ENCODE data around the gene XPO4. TPM values are rescaled to one million over a fixed set of nuclear protein-coding genes. Genes with fewer than 3 reads are reported as not detected.

XPO4 gene
- total RNA-seq, 1 donor from 2014 or later = 24.7 TPM

DNA sequence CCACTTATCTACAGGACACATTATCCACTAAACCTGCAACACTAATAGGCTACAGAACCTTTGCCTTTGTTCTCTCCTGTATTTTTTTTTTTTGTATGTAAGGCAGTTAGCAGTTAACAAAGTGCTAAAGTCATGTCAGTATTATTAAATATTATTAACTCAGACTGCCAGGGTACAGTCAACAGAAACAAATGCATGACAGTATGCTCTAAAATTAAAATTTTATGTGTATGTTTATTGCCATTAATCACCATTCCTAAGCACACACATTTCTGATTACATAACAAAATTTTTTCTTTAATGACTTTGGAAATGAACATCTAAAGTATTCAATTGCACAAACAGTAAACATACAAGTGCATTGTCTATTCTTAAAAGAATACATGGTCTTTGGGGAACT is 41.7 kb downstream of the XPO4 start:
- no peaks in the 10 kb centered on the region for H3K9me3 Mint-ChIP-seq
- no peak for DNase-seq (ENCODE audit: low spot score in 2 of 2, unreplicated experiment in 2 of 2)
- H3K27ac Mint-ChIP-seq = no peak overlapping the region
- H3K4me3 Mint-ChIP-seq = no peak overlapping the region
- TF ChIP-seq, protein P1, sequence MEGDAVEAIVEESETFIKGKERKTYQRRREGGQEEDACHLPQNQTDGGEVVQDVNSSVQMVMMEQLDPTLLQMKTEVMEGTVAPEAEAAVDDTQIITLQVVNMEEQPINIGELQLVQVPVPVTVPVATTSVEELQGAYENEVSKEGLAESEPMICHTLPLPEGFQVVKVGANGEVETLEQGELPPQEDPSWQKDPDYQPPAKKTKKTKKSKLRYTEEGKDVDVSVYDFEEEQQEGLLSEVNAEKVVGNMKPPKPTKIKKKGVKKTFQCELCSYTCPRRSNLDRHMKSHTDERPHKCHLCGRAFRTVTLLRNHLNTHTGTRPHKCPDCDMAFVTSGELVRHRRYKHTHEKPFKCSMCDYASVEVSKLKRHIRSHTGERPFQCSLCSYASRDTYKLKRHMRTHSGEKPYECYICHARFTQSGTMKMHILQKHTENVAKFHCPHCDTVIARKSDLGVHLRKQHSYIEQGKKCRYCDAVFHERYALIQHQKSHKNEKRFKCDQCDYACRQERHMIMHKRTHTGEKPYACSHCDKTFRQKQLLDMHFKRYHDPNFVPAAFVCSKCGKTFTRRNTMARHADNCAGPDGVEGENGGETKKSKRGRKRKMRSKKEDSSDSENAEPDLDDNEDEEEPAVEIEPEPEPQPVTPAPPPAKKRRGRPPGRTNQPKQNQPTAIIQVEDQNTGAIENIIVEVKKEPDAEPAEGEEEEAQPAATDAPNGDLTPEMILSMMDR (IDR thresholded peaks at IDR 0.05; ENCODE audit: unreplicated experiment) = no peak
- H3K36me3 Mint-ChIP-seq = peaks cover 14% of the 10 kb centered on the region
- no peaks in the 10 kb centered on the region for H3K27me3 Mint-ChIP-seq (ENCODE audit: low read depth)
- peaks cover 3% of the 10 kb centered on the region for H3K4me1 Mint-ChIP-seq

DNA sequence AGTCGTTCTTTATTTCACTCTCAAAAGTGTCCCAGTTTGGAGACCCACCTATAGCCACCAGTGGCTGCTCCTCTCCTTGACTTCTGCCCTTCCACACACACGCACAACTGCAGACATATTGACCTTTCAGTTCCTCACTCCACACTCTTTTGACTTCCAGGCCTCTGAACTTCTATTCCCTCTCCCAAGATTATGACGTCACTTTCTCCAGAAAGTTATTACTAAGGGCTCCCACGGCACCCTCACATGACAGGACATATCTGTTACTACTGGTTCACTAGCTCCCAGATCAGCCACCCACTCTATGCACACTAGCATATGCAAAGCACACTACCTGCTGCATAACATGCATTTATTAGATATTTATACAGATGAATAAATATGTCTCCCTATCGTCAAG is 45.9 kb downstream of the XPO4 start:
- no peaks in the 10 kb centered on the region for H3K27me3 Mint-ChIP-seq (ENCODE audit: low read depth)
- no peak overlapping the region for H3K4me3 Mint-ChIP-seq
- no peaks in the 10 kb centered on the region for H3K4me1 Mint-ChIP-seq
- H3K27ac Mint-ChIP-seq = no peak overlapping the region
- H3K36me3 Mint-ChIP-seq = peaks cover 15% of the 10 kb centered on the region
- H3K9me3 Mint-ChIP-seq = no peaks in the 10 kb centered on the region
- no peak for DNase-seq (ENCODE audit: low spot score in 2 of 2, unreplicated experiment in 2 of 2)
- TF ChIP-seq, protein P1 (IDR thresholded peaks at IDR 0.05; ENCODE audit: unreplicated experiment) = no peak

DNA sequence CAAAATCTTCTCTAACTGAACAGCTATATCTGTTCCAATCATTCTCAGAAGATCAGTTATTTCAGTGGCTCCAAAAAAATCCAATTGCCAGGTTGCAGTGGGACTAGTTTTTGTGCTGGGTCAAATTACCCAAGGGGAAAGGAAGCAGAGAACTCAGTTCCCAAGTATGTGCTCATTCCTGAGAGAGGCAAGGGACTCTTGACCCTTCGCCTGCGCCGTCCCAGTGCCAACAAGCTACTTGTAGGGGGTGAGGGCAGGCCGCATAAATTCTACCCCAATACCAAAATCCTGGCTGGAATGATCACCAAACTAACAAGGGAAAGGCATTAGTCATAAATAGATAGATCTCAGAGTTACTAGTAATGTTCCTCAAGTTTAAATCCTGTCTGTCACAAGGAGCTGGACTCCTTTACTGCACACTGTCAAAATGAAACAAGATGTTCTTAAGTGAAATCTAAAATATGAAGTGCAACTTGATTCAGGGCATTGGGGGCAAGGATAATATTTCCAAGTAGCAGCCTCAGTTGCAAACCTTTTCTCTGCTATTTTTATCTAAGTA is 50.6 kb downstream of the XPO4 start:
- no peak overlapping the region for H3K4me3 Mint-ChIP-seq
- peaks cover 16% of the 10 kb centered on the region for H3K4me1 Mint-ChIP-seq
- TF ChIP-seq, protein P1 (IDR thresholded peaks at IDR 0.05; ENCODE audit: unreplicated experiment) = no peak
- H3K9me3 Mint-ChIP-seq = no peaks in the 10 kb centered on the region
- no peaks in the 10 kb centered on the region for H3K27me3 Mint-ChIP-seq (ENCODE audit: low read depth)
- H3K27ac Mint-ChIP-seq = no peak overlapping the region
- peaks cover 10% of the 10 kb centered on the region for H3K36me3 Mint-ChIP-seq
- DNase-seq (ENCODE audit: low spot score in 2 of 2, unreplicated experiment in 2 of 2) = no peak

DNA sequence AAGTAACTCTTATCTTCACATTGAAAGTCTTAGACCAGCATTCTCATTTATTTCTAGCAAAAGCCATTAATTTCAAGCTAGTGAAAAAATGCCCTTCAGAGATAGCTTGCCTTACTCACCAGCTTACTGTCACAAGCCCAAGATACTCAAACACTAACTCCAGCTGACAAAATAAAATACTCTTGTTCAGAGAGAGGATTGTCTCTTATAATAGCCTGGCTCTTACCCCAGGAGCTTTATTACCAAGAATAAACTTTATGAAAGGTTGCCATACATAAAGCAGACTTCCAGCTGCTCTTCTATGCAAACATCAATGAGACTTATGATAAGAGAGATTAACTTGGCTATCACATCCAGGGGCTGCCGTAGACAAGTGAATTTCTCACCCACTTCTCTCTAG is 53.6 kb downstream of the XPO4 start:
- Mint-ChIP-seq H3K4me1 (peaks cover 33% of the 10 kb centered on the region), H3K27me3 (ENCODE audit: low read depth) (no peaks in the 10 kb centered on the region), H3K27ac (peak overlapping the region; percentile 74), H3K9me3 (no peaks in the 10 kb centered on the region), H3K36me3 (peaks cover 5% of the 10 kb centered on the region), H3K4me3 (no peak overlapping the region)
- TF ChIP-seq, protein P1 (IDR thresholded peaks at IDR 0.05; ENCODE audit: unreplicated experiment) = no peak
- DNase-seq (ENCODE audit: low spot score in 2 of 2, unreplicated experiment in 2 of 2) = no peak

DNA sequence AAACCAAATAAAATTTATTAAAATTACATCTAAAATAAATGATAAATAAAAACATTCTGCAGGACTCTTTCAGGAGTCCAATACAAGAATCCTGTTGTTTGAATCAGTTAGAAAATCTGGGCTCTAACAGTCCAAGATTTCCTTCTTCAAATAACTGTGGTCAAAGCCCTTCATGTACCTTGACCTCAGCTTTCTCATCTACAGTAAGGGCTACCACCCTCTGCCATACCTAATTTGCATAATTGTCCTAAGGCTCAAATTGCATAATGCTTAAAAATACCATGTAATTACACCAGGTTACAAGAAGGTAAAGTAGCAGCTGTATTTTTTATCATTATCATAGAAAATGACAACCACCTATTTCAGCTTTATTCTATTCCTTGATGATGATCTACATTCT is 54.3 kb downstream of the XPO4 start:
- peaks cover 4% of the 10 kb centered on the region for H3K36me3 Mint-ChIP-seq
- no peaks in the 10 kb centered on the region for H3K27me3 Mint-ChIP-seq (ENCODE audit: low read depth)
- peaks cover 38% of the 10 kb centered on the region for H3K4me1 Mint-ChIP-seq
- H3K4me3 Mint-ChIP-seq = no peak overlapping the region
- no peak overlapping the region for H3K27ac Mint-ChIP-seq
- no peaks in the 10 kb centered on the region for H3K9me3 Mint-ChIP-seq
- no peak for DNase-seq (ENCODE audit: low spot score in 2 of 2, unreplicated experiment in 2 of 2)
- TF ChIP-seq, protein P1 (IDR thresholded peaks at IDR 0.05; ENCODE audit: unreplicated experiment) = no peak

DNA sequence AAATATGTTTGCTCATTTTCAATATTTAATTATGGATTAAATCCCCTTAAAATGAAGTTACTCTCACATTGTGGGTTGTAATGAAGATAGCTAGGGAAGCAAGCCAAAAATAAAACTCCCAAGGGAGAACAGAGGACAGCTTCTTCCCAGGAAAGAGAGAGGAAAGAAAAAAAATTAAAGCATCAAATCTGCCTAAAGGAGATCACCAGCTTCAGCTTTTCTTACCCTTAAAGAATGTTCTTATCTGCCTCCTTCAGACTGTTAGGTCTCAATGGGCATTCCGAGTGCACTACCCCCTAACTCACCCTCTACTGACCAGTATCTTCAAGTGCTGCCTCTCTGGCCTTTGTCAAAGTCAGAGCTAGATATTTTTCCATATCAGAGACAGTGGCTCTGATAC is 55.2 kb downstream of the XPO4 start:
- H3K9me3 Mint-ChIP-seq = no peaks in the 10 kb centered on the region
- peaks cover 41% of the 10 kb centered on the region for H3K4me1 Mint-ChIP-seq
- H3K36me3 Mint-ChIP-seq = peaks cover 6% of the 10 kb centered on the region
- TF ChIP-seq, protein P1 (IDR thresholded peaks at IDR 0.05; ENCODE audit: unreplicated experiment) = no peak
- no peak overlapping the region for H3K4me3 Mint-ChIP-seq
- peak overlapping the region; percentile 47 for H3K27ac Mint-ChIP-seq
- H3K27me3 Mint-ChIP-seq (ENCODE audit: low read depth) = no peaks in the 10 kb centered on the region
- no peak for DNase-seq (ENCODE audit: low spot score in 2 of 2, unreplicated experiment in 2 of 2)

Data from mesothelial cell of epicardium (in vitro differentiated cells).